HepG2 (cell line): Measurements from ENCODE around the gene SP9. TPM values are rescaled to one million over a fixed set of nuclear protein-coding genes. Genes with fewer than 3 reads are reported as not detected.
"Not testable (repeated sequence)": the region's sequence is repeated elsewhere in the genome, so short reads cannot be mapped to it uniquely, and the experiment has no call there.

Experiments
- ATAC-seq: fragments of 200-7000 bp; cut with Tn5 transposase; 3 replicates; pipeline ENCODE4 v1.9.1; 2020; ENCODE audit warnings: mild to moderate bottlenecking, moderate library complexity
- BruUV-seq: library from RNA; stranded (reverse); fragments of 400-500 nt; replicated peaks from 2 replicates; lab custom pipeline; 2021; lab: Mats Ljungman, UMichigan
- CTCF ChIA-PET: fragments of 300-600 bp; formaldehyde crosslinking; extraction: SDS; loops from one replicate; lab custom pipeline; 2021; ENCODE audit warnings: low total read pairs, inconsistent platforms, low intra/inter-chr PET ratio; lab: Yijun Ruan, JAX
- POLR2A ChIA-PET: fragments of 350-600 bp; sonication (Branson Sonifier 250); formaldehyde crosslinking; loops from one replicate; lab custom pipeline; 2020; ENCODE audit warnings: antibody characterized with exemption, inconsistent platforms; lab: Yijun Ruan, JAX
- DNase-seq: peaks from one replicate; pipeline ENCODE4 v3.0.0-alpha.2; 2015; ENCODE audit warnings: low spot score
- FAIRE-seq: peaks from 3 replicates; lab custom pipeline; 2011; peaks lifted over from hg19 to GRCh38; lab: Jason Lieb, UNC
- H2AFZ ChIP-seq: one replicate; pipeline ENCODE4 v1.6.1; 2011; ENCODE audit warnings: low read length, inconsistent platforms
- H3K27ac ChIP-seq: fragments of 300-600 bp; 3 replicates; pipeline ENCODE4 v1.8.0; 2011; ENCODE audit warnings: mixed run types, mild to moderate bottlenecking, mixed read lengths, low read length, inconsistent platforms; ENCODE audit not compliant: insufficient read depth; ENCODE audit errors: extremely low read length
- H3K27me3 ChIP-seq, 2 experiments: fragments of 200-600 bp in 1 of 2; 2 replicates in 1 of 2; 3 replicates in 1 of 2; pipeline versions ENCODE4 v1.6.0 to v1.8.0; 2011; ENCODE audit warnings: low read length in 2 of 2, mild to moderate bottlenecking in 2 of 2, moderate library complexity in 2 of 2, inconsistent platforms in 1 of 2; ENCODE audit not compliant: insufficient read depth in 2 of 2, control insufficient read depth in 1 of 2
- H3K36me3 ChIP-seq, 2 experiments: fragments of 200-600 bp in 1 of 2; replicated peaks in 1 of 2; 2 replicates in 1 of 2; 3 replicates in 1 of 2; pipeline versions ENCODE4 v1.5.1 to v1.8.0; 2011; ENCODE audit warnings: low read length in 2 of 2, inconsistent platforms in 1 of 2; ENCODE audit not compliant: insufficient read depth in 2 of 2, control insufficient read depth in 1 of 2
- H3K4me1 ChIP-seq: 2 replicates; pipeline ENCODE4 v1.5.1; 2012; ENCODE audit warnings: low read length, inconsistent platforms; ENCODE audit not compliant: insufficient read depth
- H3K4me2 ChIP-seq: 2 replicates; pipeline ENCODE4 v1.6.0; 2011; ENCODE audit warnings: low read depth, low read length, inconsistent platforms
- H3K4me3 ChIP-seq, 3 experiments: fragments of 200-600 bp in 1 of 3; sonication (generic), shearing (Covaris generic) in 1 of 3; replicated peaks in 1 of 3; 2 replicates each; pipeline ENCODE4 v1.5.1; 2011 to 2016; ENCODE audit warnings: low read length in 3 of 3, inconsistent platforms in 2 of 3, low read depth in 2 of 3, mild to moderate bottlenecking in 2 of 3, control low read depth in 1 of 3, mixed read lengths in 1 of 3; ENCODE audit not compliant: insufficient read depth in 1 of 3
- H3K79me2 ChIP-seq: one replicate; pipeline ENCODE4 v1.6.1; 2011; ENCODE audit warnings: low read length, inconsistent platforms; ENCODE audit not compliant: insufficient read depth
- H3K9ac ChIP-seq: 2 replicates; pipeline ENCODE4 v1.6.0; 2011; ENCODE audit warnings: mild to moderate bottlenecking, low read depth, low read length, inconsistent platforms; ENCODE audit not compliant: insufficient read depth
- H3K9me3 ChIP-seq: 2 replicates; pipeline ENCODE4 v1.5.1; 2012; ENCODE audit warnings: mild to moderate bottlenecking, low read length
- H4K20me1 ChIP-seq: 2 replicates; pipeline ENCODE4 v1.6.0; 2011; ENCODE audit warnings: inconsistent platforms, mild to moderate bottlenecking, low read length, moderate library complexity; ENCODE audit not compliant: insufficient read depth
- HNF4A ChIP-seq: sonication (generic); formaldehyde crosslinking; IDR thresholded peaks from 2 replicates; pipeline ENCODE4 v1.4.0; 2020; ENCODE audit warnings: missing genetic modification reagents
- MED8 ChIP-seq: sonication (generic); formaldehyde crosslinking; IDR thresholded peaks from 2 replicates; pipeline ENCODE4 v1.8.1; 2023; ENCODE audit warnings: mild to moderate bottlenecking, missing genetic modification reagents; ENCODE audit not compliant: insufficient replicate concordance
- NCOR1 ChIP-seq: fragments of 200-600 bp; sonication (generic); IDR thresholded peaks from 2 replicates; pipeline ENCODE4 v1.7.0; 2017; ENCODE audit warnings: antibody characterized with exemption, low read length, borderline replicate concordance
- ZNF431 ChIP-seq: sonication (generic); formaldehyde crosslinking; IDR thresholded peaks from 2 replicates; pipeline ENCODE4 v1.9.0; 2022; ENCODE audit warnings: missing genetic modification reagents, low read depth, mild to moderate bottlenecking, borderline replicate concordance
- WGBS: methylation state at CpG from one replicate; pipeline ENCODE4 v1.1.6; 2017; ENCODE audit warnings: low lambda C conversion rate; 5-methylcytosine and 5-hydroxymethylcytosine counted together
- in situ Hi-C: cut with HindIII; loops from 2 replicates; pipeline ENCODE4 v1.10.0; 2017; ENCODE audit warnings: low pct_unique_long_range_greater_than_20kb; ENCODE audit not compliant: extremely low pct_ligation_motif_present
- intact Hi-C: fragments of 100-400 bp; cut with micrococcal nuclease; formaldehyde crosslinking; loops from one replicate; pipeline ENCODE4 v1.10.0; 2022; ENCODE audit not compliant: unreplicated experiment
- polyA plus RNA-seq, 8 experiments: library from polyadenylated mRNA; depleted of rRNA in 3 of 8; stranded (reverse) in 7 of 8; unstranded in 1 of 8; fragments of >200 nt; fragmentation: Illumina TruSeq in 4 of 8; extraction: Trizol in 4 of 8; gene quantifications; 2 replicates each; pipeline versions ENCODE4 v1.2.1 to v1.2.3, GENCODE V29; 2011 to 2016; ENCODE audit warnings: low read depth in 4 of 8, missing spikeins in 1 of 8, mixed read lengths in 1 of 8; ENCODE audit not compliant: insufficient read depth in 1 of 8
- total RNA-seq, 5 experiments: library from RNA; depleted of rRNA; stranded (reverse); fragments of >200 nt; fragmentation: Illumina TruSeq; extraction: Trizol; gene quantifications; 2 replicates each; pipeline ENCODE4 v1.2.3, GENCODE V29; 2016; ENCODE audit warnings: low read depth in 1 of 5
- TF ChIP-seq, protein P1 (sequence below): sonication (generic); formaldehyde crosslinking; IDR thresholded peaks from 2 replicates; pipeline ENCODE4 v1.5.0; 2020; ENCODE audit warnings: missing genetic modification reagents

The SP9 gene
- total and polyA plus RNA-seq, 2 of the 13 experiments (the other 11 are each of a cell fraction or from before 2014, with no cell fraction given) = not detected

DNA sequence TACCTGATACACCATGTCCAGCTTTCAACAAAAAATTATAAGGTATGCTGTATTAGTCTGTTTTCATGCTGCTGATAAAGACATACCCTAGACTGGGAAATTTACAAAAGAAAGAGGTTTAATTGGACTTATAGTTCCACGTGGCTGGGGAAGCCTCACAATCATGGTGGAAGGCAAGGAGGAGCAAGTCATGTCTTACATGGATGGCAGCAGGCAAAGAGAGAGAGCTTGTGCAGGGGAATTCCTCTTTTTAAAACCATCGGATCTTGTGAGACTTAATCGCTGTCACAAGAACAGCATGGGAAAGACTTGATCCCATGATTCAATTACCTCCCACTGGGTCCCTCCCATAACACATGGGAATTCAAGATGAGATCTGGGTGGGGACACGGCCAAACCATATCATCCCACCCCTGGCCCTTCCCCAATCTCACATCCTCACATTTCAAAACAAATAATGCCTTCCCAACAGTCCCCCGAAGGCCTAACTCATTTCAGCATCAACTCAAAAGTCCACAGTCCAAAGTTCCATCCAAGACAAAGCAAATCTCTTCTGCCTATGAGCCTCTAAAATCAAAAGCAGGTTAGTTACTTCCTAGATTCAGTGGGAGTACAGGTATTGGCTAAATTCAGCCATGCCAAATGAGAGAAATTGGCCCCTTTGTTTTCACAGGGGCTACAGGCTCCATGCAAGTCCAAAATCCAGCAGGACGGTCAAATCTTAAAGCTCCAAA, 28.9 kb downstream of the SP9 start:
- CTCF ChIA-PET, FAIRE-seq, H2AFZ ChIP-seq, in situ Hi-C loops, H3K4me1 ChIP-seq, H3K4me2 ChIP-seq, H4K20me1 ChIP-seq, ATAC-seq, H3K27me3 ChIP-seq, intact Hi-C loops, POLR2A ChIA-PET, BruUV-seq, H3K27ac ChIP-seq, H3K9ac ChIP-seq, H3K79me2 ChIP-seq, H3K4me3 ChIP-seq: not testable (repeated sequence)
- DNase-seq = peak; percentile 37
- Histone ChIP-seq H3K9me3 (peaks cover 21% of the 10 kb centered on the region), H3K36me3 (peaks cover 13 to 30% of the 10 kb centered on the region in 2 experiments; a peak in 4 of 5 replicates)
- TF ChIP-seq HNF4A (CRISPR knock-in tag) = peak; percentile 62
- TF ChIP-seq NCOR1 = 0 out of 2 replicates have a peak, but pooled peaks have one; percentile 18
- TF ChIP-seq ZNF431 (CRISPR knock-in tag) = peak; percentile 93
- 93% methylated on average over 6 of the region's 6 CpGs for WGBS

DNA sequence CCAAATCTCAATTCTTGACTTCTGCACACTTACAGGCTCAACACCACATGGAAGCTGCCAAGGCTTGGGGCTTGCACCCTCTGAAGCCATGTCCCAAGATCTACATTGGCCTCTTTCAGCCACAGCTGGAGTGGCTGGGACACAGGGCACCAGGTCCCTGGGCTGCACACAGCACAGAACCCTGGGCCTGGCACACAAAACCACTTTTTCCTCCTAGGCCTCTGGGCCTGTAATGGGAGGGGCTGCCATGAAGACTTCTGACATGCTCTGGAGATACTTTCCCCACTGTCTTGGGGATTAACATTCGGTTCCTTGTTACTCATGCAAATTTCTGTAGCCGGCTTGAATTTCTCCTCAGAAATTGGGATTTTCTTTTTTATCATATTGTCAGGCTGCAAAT, 29.9 kb downstream of the SP9 start:
- CTCF ChIA-PET = no interaction called here
- no peak for ATAC-seq

More for the DNA sequence above, 29.9 kb downstream of the SP9 start:
- intact Hi-C loops (no loop called here), in situ Hi-C loops (no loop called here)
- FAIRE-seq (no peak), DNase-seq (no peak)
- Histone ChIP-seq H4K20me1 (no peaks in the 10 kb centered on the region), H3K4me2 (no peak overlapping the region), H3K4me3 (no peak overlapping the region), H3K9me3 (peaks cover 21% of the 10 kb centered on the region), H2AFZ (no peak overlapping the region), H3K27me3 (no peaks in the 10 kb centered on the region), H3K9ac (no peak overlapping the region), H3K27ac (no peak overlapping the region), H3K79me2 (no peaks in the 10 kb centered on the region), H3K36me3 (peaks cover 13 to 39% of the 10 kb centered on the region in 2 experiments; a peak in 4 of 5 replicates), H3K4me1 (no peaks in the 10 kb centered on the region)
- POLR2A ChIA-PET = no interaction called here
- no TSS peak for BruUV-seq
- 97% methylated on average over 2 of the region's 2 CpGs for WGBS
- TF ChIP-seq, protein P1, sequence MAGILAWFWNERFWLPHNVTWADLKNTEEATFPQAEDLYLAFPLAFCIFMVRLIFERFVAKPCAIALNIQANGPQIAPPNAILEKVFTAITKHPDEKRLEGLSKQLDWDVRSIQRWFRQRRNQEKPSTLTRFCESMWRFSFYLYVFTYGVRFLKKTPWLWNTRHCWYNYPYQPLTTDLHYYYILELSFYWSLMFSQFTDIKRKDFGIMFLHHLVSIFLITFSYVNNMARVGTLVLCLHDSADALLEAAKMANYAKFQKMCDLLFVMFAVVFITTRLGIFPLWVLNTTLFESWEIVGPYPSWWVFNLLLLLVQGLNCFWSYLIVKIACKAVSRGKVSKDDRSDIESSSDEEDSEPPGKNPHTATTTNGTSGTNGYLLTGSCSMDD (CRISPR knock-in tag) = no peak
- TF ChIP-seq MED8 (CRISPR knock-in tag) = peak; percentile 23
